SIG-M5 (cell line): Measurements from ENCODE around the gene HSD11B1.

Experiments used
- DNase-seq: peaks from one replicate; lab custom pipeline; 2025; lab: John Stamatoyannopoulos, UW

Gene HSD11B1

DNA sequence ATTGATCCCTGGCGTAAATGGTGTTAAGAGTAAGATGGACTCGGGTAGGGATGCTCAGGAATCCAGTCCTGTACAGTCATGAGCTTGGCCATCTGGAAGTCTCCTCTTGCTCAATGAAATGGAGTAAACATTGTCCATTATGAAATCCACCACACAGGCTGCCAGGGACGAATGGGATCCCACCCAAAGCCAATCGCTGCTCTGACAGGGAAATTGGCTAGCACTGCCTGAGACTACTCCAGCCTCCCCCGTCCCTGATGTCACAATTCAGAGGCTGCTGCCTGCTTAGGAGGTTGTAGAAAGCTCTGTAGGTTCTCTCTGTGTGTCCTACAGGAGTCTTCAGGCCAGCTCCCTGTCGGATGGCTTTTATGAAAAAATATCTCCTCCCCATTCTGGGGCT, at the start of gene HSD11B1:
Gene HSD11B1, plus strand, starts transcription at position 263 of the 400 bp plus-strand sequence. Its CDS starts 97 bp downstream, at position 360.
- DNase-seq: no peak

DNA sequence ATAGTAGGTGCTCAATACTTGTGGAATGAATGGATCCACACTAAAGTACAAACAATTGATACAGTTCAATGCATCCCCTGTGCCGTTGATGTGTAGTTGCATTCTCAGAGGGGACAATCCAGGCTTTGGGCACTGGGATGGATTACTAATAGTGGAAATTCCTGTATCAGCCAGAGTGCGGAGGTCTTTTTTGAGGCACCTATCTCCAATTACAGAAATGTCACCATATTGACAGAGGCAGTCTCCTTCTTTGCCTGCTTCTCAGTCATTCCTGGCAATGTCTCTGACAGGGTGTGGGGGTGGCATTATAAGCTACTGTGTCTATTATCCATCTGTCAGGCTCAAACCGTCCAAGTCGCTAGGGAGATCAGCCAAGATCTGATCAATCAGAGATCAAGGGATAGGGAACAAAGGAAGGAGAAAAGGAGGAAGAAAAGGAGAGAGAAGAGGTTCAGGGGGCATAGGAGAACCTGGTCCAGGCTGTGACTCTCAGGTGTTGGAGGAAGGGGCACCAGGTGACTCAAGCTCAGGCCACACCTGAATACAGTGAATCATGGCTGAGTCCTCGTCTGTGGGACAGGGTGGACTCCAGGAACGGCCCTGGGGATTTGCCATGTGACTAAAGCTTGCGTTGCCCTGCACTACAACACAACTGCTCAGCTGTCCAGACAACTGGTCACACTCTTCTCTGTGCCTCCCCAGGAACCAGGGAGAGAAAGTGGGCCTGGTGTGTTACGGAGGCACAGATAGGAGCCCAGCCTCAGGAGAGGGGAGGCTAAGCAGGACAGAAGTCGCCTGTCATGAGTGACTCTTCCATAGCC, 49.0 kb upstream of the HSD11B1 start:
- DNase-seq: no peak

DNA sequence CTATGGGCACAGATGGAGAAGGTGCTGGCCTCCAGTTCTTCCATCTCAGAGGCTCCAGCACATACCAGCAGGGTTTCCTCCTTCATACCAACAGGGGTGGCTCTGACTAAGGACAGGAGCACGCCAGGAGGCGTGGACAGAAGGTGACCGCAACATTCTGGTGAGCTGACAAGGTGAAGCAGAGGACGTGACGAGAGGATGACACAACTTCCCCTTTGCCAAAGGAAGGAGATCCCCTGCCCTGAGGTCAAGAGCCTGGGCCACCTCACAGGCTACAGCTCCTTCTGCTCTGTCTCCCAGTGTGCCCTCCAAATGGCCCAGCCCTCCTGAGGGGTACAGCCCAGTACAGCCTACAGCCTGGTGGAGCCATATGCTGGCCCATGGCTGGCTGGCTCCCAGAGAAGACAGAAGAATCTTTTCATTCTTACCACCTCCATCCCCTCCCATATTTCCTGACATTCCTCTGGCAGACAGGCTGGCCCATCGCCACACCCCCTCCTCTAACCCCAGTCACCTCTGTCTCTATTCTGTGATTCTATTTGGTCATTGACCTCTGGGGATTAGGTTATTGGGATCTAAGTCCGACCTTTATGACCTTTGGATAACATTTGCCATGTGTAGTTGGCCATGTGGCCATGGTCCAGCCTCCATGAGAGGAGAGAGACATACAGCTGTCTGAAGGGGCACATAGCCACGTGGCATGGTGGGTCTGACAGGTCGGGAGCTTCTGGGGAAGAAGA, 47.3 kb upstream of the HSD11B1 start:
- DNase-seq: no peak

DNA sequence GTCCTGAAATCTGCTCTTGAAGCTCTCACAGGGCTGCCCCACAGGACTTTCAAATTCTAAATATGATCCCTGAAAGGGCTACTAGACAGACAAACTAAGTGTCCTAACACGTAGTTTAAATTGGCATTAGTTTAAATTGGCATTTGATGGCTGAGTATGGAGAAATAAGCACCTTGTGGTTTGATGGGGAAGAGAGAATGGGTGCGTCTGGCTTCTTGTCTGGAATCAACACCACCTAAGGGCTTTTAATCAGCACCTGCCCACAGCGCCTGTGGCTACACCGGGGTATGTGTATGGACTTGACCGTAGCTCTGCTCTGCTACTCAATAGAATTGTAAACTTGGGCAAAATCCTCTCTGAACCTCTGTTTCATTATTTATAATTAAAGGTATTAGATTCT, 46.7 kb upstream of the HSD11B1 start:
- DNase-seq: no peak

DNA sequence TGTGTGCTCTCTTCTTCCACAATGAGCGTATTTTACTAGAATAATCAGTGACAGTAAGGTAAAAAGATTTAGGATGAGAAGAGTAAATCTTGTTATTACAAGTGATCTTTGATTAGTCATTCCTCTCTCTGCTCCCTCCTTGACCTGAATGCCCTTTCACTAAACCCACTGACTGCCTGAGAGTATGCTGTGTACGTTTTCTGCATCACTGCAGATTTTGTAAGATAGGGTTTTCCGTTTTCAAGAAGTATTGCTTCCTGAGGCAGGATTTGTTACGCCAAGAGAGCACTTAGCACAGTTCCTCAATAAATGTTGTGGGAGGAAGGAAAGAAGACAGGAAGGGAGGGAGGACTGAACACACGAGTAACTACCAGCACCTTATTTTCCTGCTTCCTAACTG, 44.7 kb upstream of the HSD11B1 start:
- no peak for DNase-seq

DNA sequence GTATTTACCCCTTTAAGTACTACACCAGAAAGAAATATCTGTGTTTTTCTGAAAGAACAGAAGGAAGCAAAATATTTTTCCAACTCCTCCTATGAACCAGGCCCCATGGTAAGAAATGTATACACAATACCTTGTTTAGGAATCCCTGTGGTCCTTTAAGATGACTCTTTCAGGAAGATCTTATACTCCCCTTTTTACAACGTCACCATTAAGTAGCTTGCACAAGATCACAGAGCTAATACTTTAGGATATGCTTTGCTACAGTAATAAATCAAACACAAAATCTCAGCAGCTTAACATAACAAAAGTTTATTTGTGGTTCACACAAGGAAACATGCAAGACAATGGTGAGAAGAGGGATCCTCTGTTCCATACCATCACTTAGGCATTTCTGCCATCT, 43.6 kb upstream of the HSD11B1 start:
- no peak for DNase-seq

DNA sequence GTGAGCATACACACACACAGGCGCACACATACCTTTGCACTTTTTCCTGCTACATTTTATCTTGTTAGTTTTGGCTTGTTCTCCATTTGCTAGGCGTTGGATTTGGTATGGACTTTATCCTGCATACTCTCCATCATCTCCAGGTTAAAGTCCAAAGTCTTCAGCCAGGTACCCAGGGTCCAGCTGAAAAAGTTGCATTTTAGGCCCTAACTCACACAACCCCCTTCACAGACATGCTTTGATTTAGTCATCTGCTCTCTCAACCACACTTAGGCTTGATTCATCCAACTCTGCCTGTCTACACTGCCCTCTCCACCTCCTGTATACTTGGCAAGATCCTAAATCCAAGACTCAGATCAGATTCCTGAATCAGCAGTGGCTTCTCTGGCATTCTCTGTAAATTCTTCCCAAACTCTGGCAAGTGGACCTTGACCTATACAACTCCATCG, 41.7 kb upstream of the HSD11B1 start:
- DNase-seq: no peak

DNA sequence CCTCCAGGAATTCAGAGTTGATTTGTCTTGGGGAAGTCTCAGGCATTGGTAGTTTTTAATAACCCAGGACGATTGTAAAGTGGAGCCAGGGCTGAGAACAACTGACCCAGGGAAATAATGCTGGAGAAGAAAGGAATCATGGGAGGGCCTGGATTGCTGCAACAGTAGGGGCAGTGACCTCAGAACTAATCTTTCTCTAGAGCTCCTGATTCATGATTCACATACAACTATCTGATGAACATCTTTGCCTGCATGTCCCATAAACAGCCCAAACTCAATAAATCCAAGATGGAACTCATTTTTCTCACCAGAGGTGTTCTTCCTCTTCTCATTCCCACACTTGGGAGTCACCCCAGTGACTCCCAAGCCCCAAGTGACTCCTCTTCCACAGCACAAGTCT, 37.5 kb upstream of the HSD11B1 start:
- DNase-seq: no peak

DNA sequence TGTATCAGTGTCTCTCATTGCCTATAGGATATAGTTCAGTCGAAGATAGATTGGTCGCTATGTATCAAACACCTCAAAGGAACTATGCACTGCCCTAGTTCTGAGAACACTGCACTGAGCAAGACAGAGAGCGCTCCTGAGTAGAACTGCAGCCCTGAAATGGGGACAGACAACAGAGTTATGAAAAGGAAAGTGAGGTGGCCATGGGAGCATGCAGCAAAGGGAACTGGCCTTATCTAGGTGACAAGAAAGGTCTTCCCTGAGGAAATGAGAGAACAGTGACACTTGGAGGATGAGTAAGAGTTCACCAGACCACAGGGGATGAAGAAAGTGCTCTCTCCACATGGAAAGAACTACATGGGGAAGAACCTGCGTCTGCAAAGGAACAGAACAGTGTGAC, 36.9 kb upstream of the HSD11B1 start:
- no peak for DNase-seq

DNA sequence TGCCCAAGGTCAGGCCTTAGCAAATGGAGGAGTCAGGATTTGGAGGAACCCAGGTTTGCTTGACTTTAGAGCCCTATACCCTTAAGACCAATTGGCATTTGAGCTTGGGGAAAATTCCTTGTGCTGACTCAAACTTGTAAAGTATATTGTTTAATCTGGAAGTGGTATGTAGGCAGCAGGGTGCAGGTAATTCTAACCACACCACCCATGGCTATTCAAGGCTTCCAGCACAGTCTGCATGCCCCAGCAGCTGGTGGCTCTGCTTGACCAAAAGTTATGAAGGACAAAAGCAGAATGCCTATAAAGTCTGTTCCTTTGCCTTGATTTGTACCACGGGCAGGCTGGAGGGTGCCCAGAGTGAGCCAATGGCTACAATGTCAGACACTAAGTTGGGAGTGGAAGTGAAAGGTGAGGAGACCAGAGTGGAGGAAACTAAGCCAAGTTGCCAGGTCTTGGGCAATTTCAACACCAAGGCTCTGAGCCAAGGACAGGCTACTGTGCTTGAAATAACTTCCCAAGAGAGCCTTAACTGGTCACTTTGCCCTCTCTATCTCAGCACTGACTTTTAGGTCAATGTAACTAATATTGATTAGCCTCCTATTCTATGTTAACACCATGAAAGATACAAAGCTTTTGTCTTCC, 34.1 kb upstream of the HSD11B1 start:
- DNase-seq: no peak

DNA sequence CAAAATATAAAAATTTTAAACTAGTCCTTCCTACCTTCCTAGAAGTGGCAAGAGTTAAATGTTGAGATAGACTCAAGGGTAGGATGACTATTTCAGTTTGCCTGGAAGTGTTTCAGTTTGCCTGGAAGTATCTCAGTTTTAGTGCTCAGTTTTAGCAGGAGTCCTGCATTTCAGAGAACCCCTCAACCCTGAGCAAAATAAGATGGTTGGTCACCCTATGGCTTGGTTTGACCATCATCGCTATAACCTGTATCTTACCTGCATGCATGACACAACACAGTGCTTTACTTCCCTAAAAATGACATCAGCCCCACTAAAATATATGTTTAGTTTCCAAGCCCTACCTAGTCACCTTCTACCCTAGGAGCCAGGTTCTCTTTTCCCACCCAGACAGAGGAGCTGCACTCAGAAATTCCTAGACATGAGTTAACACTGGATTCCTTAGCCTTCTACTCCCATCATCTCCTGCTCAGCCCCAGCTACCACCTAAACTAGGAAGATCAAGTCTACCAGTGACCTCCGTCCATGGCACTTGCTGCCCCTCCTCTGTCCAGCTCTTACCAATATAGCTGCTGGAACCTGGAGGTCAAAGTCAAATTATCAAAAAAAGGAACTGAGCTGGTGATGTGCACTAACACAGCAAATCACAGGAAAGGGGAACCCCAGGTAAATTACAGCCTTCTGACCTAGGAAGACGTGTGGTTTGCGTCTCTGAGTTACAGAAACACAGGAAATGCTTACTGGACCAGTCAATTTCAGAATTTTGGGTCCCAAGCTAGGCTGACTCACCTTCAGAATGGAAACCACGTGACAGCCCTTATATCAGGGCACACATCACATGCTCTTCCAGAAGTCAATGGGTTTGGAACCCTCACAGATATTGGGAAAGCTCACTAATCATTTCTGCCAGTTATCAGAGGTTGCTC, 31.7 kb upstream of the HSD11B1 start:
- no peak for DNase-seq

DNA sequence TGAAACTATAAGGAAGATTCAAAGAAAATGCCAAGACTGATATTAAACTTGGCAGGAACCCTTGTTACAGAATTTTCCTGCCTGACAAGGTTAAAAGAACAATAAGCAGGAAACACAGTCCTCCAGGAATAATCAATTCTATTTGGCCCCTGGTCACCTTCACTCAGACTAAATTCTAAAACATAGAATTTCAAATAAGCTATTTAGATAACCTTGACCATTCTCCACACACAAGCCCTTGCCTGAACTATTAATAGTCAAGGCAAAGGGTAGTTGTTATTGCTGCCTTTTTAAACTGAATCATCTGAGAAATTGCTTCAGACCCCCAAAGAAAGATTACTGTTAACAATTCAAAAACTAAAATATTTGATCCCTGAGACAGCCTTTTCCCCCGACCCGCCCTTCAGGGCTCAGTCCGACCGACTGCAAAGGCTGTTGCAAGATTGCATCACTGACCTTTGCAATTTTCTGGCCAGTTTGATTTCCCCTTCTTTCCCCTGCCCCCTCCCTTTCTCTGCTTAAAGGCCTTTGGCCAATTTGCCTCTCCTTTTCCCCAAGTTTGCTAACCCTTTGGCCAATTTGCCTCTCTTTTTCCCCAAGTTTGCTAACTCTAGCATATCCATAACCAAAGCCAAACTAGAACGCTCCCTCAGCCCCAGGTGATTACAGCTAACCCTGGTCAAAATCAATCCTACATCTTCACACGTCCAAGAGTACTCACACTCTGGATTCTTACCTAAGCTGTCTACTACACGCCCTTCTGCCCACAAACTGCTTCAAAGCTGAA, 30.8 kb upstream of the HSD11B1 start:
- no peak for DNase-seq

DNA sequence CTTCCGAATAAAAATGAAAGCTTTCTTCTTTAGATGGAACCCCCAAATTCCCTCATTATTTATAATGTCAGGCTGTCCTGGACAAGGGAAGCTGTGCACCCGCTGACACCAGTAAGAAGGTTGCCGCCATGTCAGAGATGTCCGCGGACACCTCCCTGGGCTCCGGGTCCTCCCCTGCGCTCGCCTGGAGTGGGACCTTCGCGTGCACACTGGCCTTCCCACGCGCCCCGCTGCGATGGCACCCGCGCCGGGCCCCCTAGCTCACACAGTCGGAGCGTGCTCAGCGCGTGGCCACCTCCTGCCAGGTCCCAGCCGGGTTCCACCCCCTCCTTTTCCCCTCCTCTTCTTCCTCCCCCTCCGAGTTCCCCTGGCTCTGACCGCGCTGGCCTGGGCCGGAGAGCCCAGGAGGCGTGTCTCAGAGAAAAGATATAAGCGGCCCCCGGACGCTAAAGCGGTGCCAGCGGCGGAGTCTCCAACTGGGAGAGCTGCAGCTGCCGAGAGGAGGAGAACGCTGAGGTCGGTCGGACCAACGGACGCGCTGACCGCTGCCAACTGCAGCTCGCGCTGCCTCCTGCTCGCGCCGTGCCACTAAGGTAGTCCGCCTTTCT, 29.6 kb upstream of the HSD11B1 start, which contains the start of gene G0S2:
Gene G0S2, plus strand, starts transcription at position 456 of the 608 bp plus-strand sequence. CDS start 273 bp downstream, outside the sequence.
- DNase-seq: no peak

DNA sequence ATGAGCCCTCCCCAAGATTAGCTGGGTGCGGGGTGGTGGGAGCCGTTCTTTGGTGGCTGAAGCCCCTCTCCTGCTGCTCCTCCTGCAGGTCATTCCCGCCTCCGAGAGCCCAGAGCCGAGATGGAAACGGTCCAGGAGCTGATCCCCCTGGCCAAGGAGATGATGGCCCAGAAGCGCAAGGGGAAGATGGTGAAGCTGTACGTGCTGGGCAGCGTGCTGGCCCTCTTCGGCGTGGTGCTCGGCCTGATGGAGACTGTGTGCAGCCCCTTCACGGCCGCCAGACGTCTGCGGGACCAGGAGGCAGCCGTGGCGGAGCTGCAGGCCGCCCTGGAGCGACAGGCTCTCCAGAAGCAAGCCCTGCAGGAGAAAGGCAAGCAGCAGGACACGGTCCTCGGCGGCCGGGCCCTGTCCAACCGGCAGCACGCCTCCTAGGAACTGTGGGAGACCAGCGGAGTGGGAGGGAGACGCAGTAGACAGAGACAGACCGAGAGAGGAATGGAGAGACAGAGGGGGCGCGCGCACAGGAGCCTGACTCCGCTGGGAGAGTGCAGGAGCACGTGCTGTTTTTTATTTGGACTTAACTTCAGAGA, 29.0 kb upstream of the HSD11B1 start:
- no peak for DNase-seq

DNA sequence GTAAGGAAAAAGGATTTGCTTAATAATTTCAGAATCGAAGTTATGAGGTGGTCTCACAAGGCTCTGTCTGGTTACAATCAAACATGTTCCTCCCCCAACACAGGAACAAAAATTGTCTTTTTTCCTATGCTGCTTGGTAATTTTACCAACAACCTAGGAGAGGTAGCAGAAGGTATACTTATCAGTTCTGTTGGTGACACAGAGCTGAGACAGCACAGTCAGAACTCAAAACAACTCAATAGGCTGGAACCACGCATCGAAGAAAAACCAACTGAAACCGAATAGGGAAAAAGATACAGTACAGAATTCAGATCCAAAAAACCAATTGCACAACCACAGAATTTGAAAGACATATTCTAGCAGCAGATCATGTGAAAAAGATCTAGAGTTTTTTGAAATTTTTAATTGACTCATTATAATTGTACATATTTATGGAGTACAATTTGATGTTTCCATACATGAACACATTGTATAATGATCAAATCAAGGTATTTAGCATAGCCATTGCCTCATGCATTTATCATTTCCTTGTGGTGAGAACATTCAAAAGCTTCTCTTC, 25.6 kb upstream of the HSD11B1 start:
- DNase-seq: no peak

DNA sequence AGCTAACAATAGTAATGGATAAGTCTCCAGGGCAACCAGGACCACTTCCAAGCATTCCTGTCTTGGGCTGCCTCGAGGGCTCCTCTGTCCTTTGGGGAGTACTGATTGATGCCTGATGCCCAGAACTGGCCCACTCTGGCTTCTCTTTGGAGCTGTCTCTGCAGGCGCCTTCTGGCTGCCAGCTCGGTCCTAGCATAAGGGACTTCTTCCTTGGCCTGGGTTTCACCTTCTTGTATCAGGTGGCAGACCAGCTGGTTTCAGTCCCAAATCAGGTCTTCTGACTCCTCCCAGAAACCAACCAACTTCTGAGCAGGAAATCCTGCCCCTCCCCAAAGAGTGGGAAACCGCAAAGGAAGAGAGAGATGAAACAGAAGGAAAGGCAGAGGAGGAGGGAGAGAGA, 18.8 kb upstream of the HSD11B1 start:
- no peak for DNase-seq

DNA sequence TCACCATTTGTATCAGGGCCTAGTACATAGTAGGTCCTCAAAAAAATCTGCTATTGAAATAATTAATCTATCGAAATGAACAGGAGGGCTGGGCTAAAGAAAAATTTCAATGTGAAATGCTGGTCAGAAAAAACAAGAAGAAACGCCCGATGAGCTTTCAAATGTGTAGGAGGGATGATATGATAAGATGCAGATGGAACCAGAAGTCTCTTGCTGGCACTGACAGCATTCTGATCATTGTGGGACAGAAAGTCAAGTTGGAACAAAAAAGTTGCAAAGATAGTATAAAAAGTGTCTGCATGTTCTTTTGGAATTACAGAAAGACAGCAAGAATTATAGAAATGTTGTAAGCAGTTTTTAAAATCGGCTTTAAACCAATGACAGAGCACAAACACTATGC, 18.3 kb upstream of the HSD11B1 start:
- no peak for DNase-seq

DNA sequence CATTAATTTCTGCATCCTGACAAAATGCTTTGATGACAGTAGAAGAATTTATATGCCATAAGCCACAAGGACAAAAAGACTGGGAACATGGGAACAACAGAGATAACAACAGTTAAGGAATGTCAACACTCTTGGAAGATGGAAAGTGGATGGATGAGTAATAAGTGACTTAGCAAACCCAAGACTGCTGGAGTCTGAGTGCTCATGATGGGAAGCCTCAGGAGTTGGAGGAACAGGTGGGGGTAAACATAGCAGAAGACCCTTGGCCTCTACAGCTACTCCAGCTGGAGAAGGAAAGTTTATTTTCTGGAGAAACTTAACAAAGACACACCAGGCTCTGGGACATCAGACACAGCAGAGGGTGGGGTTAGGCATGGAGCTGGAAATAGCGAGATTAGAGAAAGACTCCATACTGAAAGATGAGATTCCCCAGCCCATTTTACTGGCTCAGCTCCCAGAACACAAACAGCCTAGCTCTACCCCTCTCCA, 15.9 kb upstream of the HSD11B1 start:
- DNase-seq: no peak

DNA sequence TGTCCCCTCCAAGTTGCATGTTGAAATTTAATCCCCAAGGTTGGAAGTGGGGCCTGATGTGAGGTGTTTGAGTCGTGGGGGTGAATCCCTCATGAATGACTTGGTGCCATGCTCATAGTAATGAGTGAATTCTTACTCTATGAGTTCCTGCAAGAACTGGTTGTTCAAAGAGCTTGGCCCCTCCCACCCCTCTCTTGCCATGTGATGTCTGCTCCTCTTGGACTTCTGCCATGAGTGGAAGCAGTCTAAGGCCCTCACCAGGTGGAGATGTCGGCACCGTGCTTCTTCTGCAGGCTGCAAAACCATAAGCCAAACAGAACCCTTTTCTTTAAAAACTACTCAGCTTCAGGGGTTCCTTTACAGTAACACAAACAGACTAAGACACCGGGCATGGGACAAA, 15.2 kb upstream of the HSD11B1 start:
- no peak for DNase-seq

DNA sequence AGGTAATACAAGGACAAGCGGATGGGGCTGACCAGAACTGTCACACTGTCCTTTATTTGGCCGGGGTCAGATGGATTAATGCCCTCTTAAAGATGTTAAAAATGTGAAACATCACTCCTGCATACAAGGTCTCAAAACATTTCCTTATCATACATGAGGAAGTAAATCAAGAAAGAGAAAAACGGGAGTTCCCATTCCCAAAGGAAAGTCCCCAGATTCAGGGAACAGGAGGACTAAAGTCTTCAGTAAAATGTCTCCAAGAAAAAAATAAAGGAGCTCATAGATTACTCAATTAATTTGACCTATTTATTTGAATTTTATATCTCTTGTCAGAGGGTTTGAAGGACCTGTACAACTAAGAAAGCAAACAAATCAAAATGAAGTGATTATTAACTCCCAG, 13.4 kb upstream of the HSD11B1 start:
- DNase-seq: no peak
